NCI-H2107 treated with DMSO at 0.1 percent for 48 hours (cell line): ENCODE data around the gene SLC47A2.
"Not testable (repeated sequence)": the region's sequence is repeated elsewhere in the genome, so short reads cannot be mapped to it uniquely, and the experiment has no call there.

ENCODE experiments used
- DNase-seq: peaks from one replicate; lab custom pipeline; 2025; ENCODE audit not compliant: unreplicated experiment; lab: John Stamatoyannopoulos, UW

The SLC47A2 gene

DNA sequence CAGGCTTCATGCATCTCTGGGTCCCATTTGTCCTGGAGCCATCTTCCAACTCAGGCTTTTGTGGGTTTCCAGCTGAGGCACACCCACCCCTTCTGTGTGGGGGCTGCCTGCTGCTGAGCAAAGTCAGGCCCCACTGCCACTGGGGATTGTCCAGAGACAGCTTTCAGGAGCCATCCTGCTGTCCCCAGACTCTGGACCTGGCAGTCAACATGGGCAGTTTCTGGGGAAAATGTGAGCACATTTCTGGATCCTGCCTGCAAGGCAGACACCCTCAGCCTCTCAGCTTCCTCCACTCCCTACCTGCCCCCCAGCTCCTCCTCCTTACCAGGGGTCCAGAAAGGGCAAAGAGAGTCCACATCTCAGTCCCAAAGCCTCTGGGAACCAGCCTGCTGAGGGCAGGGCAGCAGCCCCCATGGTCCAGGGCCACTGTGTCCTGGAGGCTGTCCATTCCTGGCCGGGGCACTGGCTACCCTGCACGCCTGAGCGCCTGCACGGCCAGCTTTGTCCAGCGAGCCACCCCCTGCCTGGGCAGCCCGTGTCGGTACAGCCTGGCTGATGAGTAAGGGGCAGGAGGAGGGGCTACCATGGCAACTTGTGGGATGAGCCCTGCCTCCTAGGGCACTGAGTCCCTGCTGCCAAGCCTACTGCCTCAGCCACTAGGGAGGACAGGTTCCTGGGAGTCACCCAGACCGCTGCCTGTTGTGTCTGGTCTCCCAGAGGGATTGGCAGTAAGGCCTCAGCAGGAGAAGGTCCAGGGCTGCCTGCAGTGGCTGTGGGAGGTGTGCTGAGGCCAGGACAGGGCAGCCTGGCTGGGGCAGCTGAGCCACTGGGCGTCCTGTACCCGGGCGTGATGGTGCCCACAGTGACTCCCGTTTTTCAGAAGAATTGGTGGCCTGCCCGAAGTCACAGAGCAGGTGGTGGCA is at the start of gene SLC47A2:
SLC47A2 (minus strand) TSS at position 477 of the 923 bp plus-strand sequence; CDS start at position 448, 29 bp downstream.
- no peak for DNase-seq

DNA sequence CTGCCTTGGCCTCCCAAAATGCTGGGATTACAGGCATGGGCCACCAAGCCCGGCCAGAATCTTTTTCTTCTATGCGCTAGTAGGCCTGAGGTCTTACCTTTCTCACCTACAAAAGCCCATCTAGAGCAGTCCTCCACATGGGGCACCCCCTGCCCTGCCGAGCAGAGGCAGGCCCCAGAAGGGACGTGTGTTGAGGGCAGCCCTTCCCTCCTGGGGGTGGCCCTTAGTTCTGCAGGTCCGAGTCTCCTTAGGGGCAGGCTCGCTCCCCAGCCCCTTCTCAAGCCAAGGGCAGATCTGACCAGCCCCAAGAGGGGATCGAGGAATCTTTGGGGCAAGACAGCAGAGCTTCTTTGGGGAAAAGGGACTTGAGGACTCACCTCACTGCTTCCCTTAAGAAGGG is 49.6 kb upstream of the SLC47A2 start:
- no peak for DNase-seq

- DNase-seq: not testable (repeated sequence)
Observed at GRCh38 chr17:19763991-19764390, 47.6 kb upstream of the SLC47A2 start.

GRCh38 chr17:19763416-19763815 is 47.0 kb upstream of the SLC47A2 start:
- DNase-seq: no peak

DNA sequence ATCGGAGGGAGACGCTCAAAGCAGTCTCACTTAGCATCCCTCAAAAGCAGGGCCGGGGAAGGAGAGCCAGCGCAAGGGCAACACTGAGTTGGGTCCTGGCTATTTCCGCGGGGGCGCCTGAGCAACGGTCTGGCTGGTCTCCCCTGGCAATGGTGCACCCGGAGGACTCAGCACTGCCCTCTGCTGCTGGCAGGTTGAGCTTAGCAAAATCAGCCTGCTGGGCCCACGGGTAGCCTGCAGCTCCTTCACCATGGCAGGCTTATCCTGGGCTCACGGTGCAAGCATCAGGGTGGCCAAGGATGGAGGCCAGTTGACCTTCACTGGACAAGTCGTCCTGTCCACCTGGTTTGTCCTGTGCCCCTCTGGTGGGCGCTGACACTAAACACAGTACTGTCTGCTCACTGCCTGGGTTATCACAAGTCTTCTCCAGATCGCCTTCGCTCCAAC is 46.2 kb upstream of the SLC47A2 start:
- no peak for DNase-seq

GRCh38 chr17:19760746-19761145 is 44.4 kb upstream of the SLC47A2 start:
- DNase-seq: no peak

DNA sequence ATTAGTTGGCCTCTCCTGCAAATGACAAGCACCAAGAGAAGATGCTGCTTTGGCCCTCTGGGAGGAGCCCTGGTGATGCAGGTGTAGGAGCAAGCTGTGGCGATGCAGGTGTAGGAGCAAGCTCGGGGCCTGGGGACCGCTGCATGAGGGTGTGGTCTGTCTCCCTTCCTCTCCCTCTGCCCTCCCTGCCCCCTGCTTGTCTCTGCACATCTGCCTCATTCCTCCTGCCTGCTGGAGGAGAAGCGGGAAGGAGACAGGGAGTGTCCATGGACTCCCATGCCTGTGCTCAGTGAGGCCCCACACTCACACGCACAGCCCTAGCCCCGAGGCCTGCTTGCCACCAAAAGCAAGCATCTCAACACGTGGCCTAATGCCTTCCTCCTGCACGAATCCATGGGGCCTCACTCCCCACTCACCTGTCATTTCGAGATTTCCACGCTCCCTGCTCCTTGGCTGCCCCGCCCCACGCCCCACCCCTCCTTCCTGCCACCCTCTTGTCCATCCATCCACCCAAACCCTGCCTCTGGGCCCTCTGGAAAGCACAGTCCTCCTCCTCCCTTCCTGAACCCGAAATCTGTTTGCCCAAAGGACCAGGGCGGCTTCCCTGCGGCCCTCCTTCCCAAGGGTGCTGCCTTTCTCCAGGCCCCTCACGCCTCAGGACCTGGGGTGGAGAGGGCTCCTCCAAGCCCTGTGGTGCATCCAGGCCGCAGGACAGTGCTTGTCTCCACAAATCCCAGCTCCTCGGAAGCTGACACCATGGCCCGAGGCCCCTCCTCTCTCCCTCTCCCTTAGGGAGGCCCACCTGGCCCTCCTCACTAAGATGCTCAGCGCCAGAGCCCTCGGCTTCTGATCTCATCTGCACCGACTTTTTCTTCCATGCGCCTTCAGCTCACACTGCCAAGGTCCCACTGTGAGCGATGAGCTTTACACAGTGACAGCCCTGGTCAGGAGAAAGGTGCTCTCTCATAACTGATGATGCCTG is 43.5 kb upstream of the SLC47A2 start:
- no peak for DNase-seq

DNA sequence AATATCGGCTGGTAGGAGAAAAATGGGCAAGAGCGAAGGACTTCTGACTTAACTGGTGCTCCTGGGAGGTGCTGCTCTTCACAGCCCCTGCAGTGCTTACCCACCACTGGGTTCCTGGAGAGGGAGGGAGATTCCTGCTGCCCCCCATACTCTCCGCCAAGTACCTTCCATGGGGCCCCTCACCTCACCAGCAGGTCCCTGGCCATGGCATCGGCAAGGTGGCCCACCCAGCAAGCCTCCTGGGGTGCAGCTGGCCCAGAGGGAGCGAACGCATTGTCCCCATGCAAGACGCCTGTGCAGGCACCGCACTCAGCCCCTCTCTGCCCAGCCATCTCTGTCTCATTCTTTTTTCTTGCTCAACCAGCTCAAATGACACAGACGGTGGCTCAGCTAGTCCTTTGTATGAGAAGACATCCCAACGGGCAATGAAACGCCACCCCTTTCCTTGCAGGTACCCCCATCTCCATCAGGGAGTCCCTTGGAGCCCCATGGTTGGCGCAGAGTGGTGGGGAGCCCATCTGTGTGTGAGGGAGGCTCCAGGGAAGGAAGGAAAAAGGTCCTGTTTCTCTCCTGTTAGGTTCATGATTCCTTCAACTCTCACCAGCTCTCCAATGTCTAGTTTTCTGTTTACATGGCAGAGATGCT is 41.3 kb upstream of the SLC47A2 start:
- DNase-seq: no peak

GRCh38 chr17:19756546-19756945 is 40.2 kb upstream of the SLC47A2 start:
- DNase-seq: no peak

- no peak for DNase-seq
Observed at GRCh38 chr17:19755821-19756510, 39.6 kb upstream of the SLC47A2 start.

DNA sequence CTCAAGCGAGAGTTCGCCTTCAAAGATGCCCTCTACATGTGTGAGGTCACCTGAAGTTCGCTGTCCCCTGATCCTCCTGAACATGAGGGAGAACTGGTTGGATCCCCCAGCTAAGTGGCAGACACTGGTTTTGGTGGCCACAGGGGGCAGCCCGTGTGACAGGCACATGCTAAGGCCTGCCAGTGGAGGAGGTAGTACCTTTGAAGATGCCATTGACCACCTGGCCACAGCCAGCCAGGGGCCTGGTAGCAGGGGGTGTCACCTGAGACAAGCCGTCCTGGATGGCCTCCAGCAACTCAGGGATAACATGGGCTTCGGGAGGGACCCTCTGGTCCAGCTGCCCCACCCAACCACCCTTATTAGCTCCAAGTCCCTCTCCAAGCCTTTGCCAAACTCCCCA is 39.0 kb upstream of the SLC47A2 start:
- no peak for DNase-seq

GRCh38 chr17:19753661-19754463 is 37.5 kb upstream of the SLC47A2 start:
- DNase-seq: no peak

DNA sequence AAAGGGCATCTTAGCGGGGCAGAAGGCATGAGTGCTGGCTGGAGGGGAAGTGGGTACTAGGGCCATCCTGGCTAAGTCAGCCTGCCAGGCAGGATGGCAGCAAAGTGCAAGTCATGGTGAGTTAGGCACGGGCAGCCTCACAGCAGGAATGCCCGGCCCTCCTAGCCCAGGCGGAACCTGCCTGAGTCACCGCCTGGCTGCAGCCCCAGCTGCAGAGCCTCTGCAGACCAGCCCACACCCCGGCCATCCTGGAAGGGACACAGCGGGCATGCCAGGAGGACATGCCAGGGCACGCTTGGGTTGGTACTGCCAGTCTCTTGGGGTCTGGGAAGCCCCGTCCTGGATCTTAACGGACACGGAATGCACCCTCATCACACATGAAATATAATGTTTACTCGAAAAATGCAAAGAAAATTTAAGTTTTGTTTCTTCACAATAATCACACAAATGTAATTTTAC is 36.7 kb upstream of the SLC47A2 start:
- no peak for DNase-seq

- no peak for DNase-seq
Observed at GRCh38 chr17:19752216-19753050, 36.0 kb upstream of the SLC47A2 start.

GRCh38 chr17:19750835-19751234 is 34.5 kb upstream of the SLC47A2 start:
- DNase-seq: no peak

DNA sequence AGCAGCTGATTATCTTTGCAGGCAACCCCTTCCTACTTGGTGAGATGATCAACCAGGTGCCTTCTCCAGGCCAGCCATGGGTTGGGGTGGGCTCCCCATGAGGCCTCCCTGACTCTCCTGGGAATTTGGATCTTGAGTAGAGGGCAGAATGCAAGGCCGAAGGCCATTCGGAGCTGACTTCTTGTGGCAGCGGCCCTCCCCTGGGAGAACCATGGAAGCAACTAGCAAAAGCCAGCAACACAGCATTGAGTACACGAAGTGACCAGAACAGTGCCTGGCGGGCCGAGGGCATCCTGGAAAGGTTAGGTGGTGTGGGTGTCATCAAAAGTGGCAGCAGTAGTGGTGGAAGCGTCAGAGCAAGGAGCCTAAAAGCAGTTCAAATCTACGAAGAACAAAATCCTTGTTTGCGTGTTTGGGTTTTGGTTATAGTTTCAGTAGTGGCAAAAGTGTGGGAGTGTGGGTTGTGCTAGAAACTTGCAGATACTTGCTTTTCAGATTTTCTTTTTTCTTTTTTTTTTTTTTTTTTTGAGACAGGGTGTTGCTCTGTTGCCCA is 33.7 kb upstream of the SLC47A2 start:
- no peak for DNase-seq

GRCh38 chr17:19748807-19749193 is 32.4 kb upstream of the SLC47A2 start:
- no peak for DNase-seq
